Sigmoid colon (tissue), 7 donors: Measurements from ENCODE around the gene ZNF366. TPM values are rescaled to one million over a fixed set of nuclear protein-coding genes. Genes with fewer than 3 reads are reported as not detected.

Source experiments
- DNase-seq: peaks from one replicate; pipeline ENCODE4 v3.0.0-alpha.2; 2019
- H3K27ac ChIP-seq, 4 donors: fragments of 200-600 bp; sonication (generic); one replicate each; pipeline ENCODE4 v1.5.1; 2016 to 2019; ENCODE audit warnings: mild to moderate bottlenecking in 1 of 4
- H3K27me3 ChIP-seq, 3 donors: fragments of 200-600 bp; sonication (generic); one replicate each; pipeline ENCODE4 v1.5.1; 2019; ENCODE audit warnings: mild to moderate bottlenecking in 1 of 3
- H3K36me3 ChIP-seq, 4 donors: fragments of 200-600 bp; sonication (generic); one replicate each; pipeline ENCODE4 v1.5.1; 2016 to 2019
- H3K4me1 ChIP-seq, 4 donors: fragments of 200-600 bp; sonication (generic); one replicate each; pipeline ENCODE4 v1.5.1; 2017 to 2019
- H3K4me3 ChIP-seq, 4 donors: fragments of 200-600 bp; sonication (generic); one replicate each; pipeline ENCODE4 v1.5.1; 2017 to 2019; ENCODE audit warnings: mild to moderate bottlenecking in 2 of 4, moderate library complexity in 1 of 4
- H3K9me3 ChIP-seq, 4 donors: fragments of 200-600 bp in 3 of 4; sonication (generic) in 3 of 4; one replicate each; pipeline versions ENCODE4 v1.5.1 to v1.6.1; 2013 to 2019
- EP300 ChIP-seq, 4 donors: sonication (generic); formaldehyde crosslinking; IDR thresholded peaks; one replicate each; pipeline ENCODE4 v1.6.1; 2017; ENCODE audit warnings: antibody characterized with exemption in 4 of 4
- POLR2A ChIP-seq, 2 donors: fragments of 450-650 bp; IDR thresholded peaks; one replicate each; pipeline ENCODE4 v1.6.1; 2016; ENCODE audit warnings: antibody characterized with exemption in 2 of 2, mild to moderate bottlenecking in 2 of 2, moderate library complexity in 2 of 2
- POLR2AphosphoS5 ChIP-seq, 4 donors: sonication (generic); formaldehyde crosslinking; IDR thresholded peaks; one replicate each; pipeline ENCODE4 v1.6.1; 2017; ENCODE audit warnings: antibody characterized with exemption in 4 of 4
- WGBS, 2 donors: extraction: QIAGEN DNeasy Blood & Tissue Kit; methylation state at CpG; one replicate each; pipeline ENCODE4 v1.1.7; 2013; 5-methylcytosine and 5-hydroxymethylcytosine counted together
- intact Hi-C: fragments of 100-400 bp; cut with DNase I; formaldehyde crosslinking; loops from one replicate; pipeline ENCODE4 v1.15.1; 2023
- polyA plus RNA-seq, 3 donors: library from polyadenylated mRNA; stranded (reverse); fragments of 200-250 nt; gene quantifications; one replicate each; pipeline ENCODE4 v1.2.3, GENCODE V29; 2013
- total RNA-seq, 4 donors: library from RNA; depleted of rRNA; stranded (reverse); fragments of >200 nt; gene quantifications; one replicate each; pipeline ENCODE4 v1.1.0, GENCODE V29; 2016
- TF ChIP-seq, protein P1 (sequence below), 4 experiments: fragments of 450-650 bp in 3 of 4; fragments of 200-600 bp in 1 of 4; IDR thresholded peaks; one replicate each; pipeline ENCODE4 v1.5.1; 2016 to 2019; ENCODE audit warnings: antibody characterized with exemption in 4 of 4, mild to moderate bottlenecking in 3 of 4, moderate library complexity in 2 of 4
- donor health status: healthy with polysubstance abuse.
- donor health status: Bipolar disorder and iron deficiency.
- donor health status: healthy.

The ZNF366 gene
- total and polyA plus RNA-seq, 7 donors, result 0.46 to 3.9 (median 1.8) TPM

DNA sequence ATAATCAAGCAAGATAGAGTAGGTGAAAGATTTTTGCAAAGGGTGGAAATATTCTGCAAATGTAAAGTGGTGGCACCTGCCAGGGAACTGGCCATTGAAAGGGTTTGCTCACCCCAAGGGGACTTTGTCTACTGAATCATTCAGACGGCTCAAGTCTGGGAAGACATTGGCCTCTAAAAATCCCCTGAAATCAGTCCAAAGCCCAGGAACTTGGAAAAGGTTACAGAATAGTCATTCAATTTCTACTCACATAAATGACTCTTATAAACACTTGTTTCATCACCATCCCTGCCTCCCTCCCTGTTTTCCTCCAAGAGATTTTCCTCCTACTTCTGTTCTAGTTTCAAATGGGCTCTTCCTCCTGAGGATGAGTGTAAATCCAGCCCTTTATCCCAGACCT lies 28.5 kb downstream of the ZNF366 start:
- Histone ChIP-seq H3K4me1 (peaks cover 0 to 10% (median 3%) of the 10 kb centered on the region in 4 donors), H3K36me3 (no peaks in the 10 kb centered on the region), H3K27ac (peak overlapping the region in 3 of 4 donors; percentile 5 to 27 (median 22)), H3K27me3 (no peaks in the 10 kb centered on the region), H3K4me3 (no peak overlapping the region), H3K9me3 (no peaks in the 10 kb centered on the region)
- DNase-seq, result no peak
- intact Hi-C loops, result no loop called here
- 80 to 86% methylated on average over 1 of the region's 1 CpG for WGBS, 2 donors
- peak in 1 of 4 donors; percentile 5 for TF ChIP-seq POLR2AphosphoS5 (IDR thresholded peaks at IDR 0.05)
- no peak for TF ChIP-seq EP300 (IDR thresholded peaks at IDR 0.05)

DNA sequence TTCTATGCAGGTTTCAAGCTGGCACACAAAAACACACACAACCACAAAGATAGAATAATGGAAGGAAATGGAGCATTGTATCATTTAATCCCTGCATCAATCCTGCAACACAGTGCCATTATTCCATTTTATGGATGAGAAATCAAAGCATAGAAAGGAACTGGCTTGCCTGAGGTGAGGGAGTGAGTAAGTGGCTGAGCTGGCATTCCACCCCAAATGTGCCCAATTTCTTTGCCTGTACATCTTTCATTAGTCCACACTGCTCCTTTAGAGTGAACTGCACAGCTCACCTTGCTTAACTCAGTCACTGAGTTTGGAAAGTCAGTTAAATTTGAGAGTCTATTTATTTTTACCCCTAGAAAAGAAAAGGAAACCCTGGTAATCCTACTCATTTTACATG lies 28.9 kb downstream of the ZNF366 start:
- Histone ChIP-seq H3K4me1 (peaks cover 0 to 10% (median 3%) of the 10 kb centered on the region in 4 donors), H3K4me3 (no peak overlapping the region), H3K27ac (peak overlapping the region in 2 of 4 donors; percentile 5 to 22), H3K36me3 (no peaks in the 10 kb centered on the region), H3K27me3 (no peaks in the 10 kb centered on the region), H3K9me3 (no peaks in the 10 kb centered on the region)
- DNase-seq, result no peak
- TF ChIP-seq, protein P1, sequence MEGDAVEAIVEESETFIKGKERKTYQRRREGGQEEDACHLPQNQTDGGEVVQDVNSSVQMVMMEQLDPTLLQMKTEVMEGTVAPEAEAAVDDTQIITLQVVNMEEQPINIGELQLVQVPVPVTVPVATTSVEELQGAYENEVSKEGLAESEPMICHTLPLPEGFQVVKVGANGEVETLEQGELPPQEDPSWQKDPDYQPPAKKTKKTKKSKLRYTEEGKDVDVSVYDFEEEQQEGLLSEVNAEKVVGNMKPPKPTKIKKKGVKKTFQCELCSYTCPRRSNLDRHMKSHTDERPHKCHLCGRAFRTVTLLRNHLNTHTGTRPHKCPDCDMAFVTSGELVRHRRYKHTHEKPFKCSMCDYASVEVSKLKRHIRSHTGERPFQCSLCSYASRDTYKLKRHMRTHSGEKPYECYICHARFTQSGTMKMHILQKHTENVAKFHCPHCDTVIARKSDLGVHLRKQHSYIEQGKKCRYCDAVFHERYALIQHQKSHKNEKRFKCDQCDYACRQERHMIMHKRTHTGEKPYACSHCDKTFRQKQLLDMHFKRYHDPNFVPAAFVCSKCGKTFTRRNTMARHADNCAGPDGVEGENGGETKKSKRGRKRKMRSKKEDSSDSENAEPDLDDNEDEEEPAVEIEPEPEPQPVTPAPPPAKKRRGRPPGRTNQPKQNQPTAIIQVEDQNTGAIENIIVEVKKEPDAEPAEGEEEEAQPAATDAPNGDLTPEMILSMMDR (IDR thresholded peaks at IDR 0.05), result no peak
- TF ChIP-seq POLR2AphosphoS5 (IDR thresholded peaks at IDR 0.05) (no peak), POLR2A (IDR thresholded peaks at IDR 0.05) (no peak), EP300 (IDR thresholded peaks at IDR 0.05) (no peak)
- intact Hi-C loops, result no loop called here

DNA sequence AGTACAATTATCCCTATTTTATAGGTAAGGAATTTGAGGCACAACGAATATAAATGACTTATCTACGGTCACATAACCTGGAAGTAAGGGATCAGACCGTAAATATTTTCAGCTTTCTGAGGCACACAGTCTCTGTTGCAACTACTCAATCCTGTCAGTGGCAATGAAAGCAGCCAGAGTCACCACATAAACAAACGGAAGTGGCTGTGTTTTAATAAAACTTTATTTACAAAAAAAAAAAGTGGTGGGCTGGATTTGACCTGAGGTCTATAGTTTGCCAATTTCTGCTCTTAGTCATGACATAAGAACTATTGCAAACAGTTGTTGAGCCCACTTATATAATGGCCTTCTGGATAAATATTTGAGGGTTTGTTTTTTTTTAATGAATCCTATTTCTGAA lies 29.6 kb downstream of the ZNF366 start:
- H3K27ac ChIP-seq, result no peak overlapping the region
- no peak for DNase-seq
- intact Hi-C loops, result no loop called here

DNA sequence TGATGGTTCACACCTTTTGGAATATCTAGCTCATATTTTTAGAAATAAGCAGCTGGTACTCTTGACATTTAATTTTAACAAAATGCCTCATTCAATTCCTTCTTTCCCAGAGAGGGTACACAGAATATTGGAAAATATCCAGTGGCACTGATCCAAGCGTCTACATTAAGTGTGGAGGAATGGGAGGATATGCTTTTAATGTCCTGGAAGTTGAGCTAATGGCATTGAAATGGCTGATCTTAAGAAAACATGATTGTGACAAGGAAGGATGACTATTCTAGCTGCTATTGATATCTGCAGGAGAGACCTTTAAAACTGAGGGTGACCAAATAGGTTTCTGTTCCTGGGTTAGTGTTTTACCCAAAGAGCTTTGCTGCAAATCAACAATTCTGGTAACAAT lies 30.0 kb downstream of the ZNF366 start:
- H3K27me3 ChIP-seq, result no peaks in the 10 kb centered on the region
- H3K4me3 ChIP-seq, result no peak overlapping the region
- intact Hi-C loops, result no loop called here
- no peaks in the 10 kb centered on the region for H3K36me3 ChIP-seq
- WGBS, 2 donors, result 83 to 88% methylated on average over 1 of the region's 1 CpG
- no peak for TF ChIP-seq POLR2A (IDR thresholded peaks at IDR 0.05)
- TF ChIP-seq EP300 (IDR thresholded peaks at IDR 0.05), result no peak
- TF ChIP-seq POLR2AphosphoS5 (IDR thresholded peaks at IDR 0.05), result no peak
- TF ChIP-seq, protein P1 (IDR thresholded peaks at IDR 0.05), result no peak
- no peak for DNase-seq
- peaks cover 0 to 10% (median 4%) of the 10 kb centered on the region in 4 donors for H3K4me1 ChIP-seq
- no peaks in the 10 kb centered on the region for H3K9me3 ChIP-seq
- H3K27ac ChIP-seq, result no peak overlapping the region

More for the DNA sequence above, 29.6 kb downstream of the ZNF366 start:
- no peaks in the 10 kb centered on the region for H3K36me3 ChIP-seq
- H3K4me3 ChIP-seq, result no peak overlapping the region
- WGBS, 2 donors, result 88 to 90% methylated on average over 4 of the region's 4 CpGs
- no peaks in the 10 kb centered on the region for H3K9me3 ChIP-seq
- no peaks in the 10 kb centered on the region for H3K27me3 ChIP-seq
- TF ChIP-seq EP300 (IDR thresholded peaks at IDR 0.05) (no peak), POLR2AphosphoS5 (IDR thresholded peaks at IDR 0.05) (no peak), POLR2A (IDR thresholded peaks at IDR 0.05) (no peak)
- TF ChIP-seq, protein P1 (IDR thresholded peaks at IDR 0.05), result no peak
- peaks cover 0 to 10% (median 3%) of the 10 kb centered on the region in 4 donors for H3K4me1 ChIP-seq

DNA sequence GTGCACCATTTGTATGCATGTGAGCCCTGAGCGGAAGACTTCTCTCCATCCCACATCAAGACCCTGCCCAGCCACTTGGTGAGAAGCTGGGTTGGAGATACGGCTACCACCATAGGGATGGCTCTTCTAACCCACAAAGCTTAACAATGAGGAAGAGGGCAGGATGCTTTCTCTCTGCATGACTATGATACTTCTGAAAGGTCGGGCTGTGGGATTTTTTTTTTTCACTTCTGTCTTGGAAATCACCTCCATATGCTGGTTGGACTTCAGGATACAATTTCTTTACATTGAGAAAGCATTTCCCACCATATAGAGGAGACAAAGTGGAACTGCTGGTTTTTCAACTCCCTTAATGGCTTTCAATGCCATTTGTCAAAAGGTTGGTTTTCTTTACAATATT lies 30.5 kb downstream of the ZNF366 start:
- peaks cover 0 to 10% (median 4%) of the 10 kb centered on the region in 4 donors for H3K4me1 ChIP-seq
- no peaks in the 10 kb centered on the region for H3K36me3 ChIP-seq
- no peaks in the 10 kb centered on the region for H3K27me3 ChIP-seq
- no peak for TF ChIP-seq POLR2A (IDR thresholded peaks at IDR 0.05)
- no peak for TF ChIP-seq EP300 (IDR thresholded peaks at IDR 0.05)
- TF ChIP-seq POLR2AphosphoS5 (IDR thresholded peaks at IDR 0.05), result no peak
- TF ChIP-seq, protein P1 (IDR thresholded peaks at IDR 0.05), result no peak
- WGBS, 2 donors, result 87 to 88% methylated on average over 3 of the region's 3 CpGs
- H3K4me3 ChIP-seq, result no peak overlapping the region
- no peak for DNase-seq
- H3K9me3 ChIP-seq, result no peaks in the 10 kb centered on the region
- intact Hi-C loops, result no loop called here
- H3K27ac ChIP-seq, result no peak overlapping the region
